ENCODE data around the gene PNPT1.

DNA sequence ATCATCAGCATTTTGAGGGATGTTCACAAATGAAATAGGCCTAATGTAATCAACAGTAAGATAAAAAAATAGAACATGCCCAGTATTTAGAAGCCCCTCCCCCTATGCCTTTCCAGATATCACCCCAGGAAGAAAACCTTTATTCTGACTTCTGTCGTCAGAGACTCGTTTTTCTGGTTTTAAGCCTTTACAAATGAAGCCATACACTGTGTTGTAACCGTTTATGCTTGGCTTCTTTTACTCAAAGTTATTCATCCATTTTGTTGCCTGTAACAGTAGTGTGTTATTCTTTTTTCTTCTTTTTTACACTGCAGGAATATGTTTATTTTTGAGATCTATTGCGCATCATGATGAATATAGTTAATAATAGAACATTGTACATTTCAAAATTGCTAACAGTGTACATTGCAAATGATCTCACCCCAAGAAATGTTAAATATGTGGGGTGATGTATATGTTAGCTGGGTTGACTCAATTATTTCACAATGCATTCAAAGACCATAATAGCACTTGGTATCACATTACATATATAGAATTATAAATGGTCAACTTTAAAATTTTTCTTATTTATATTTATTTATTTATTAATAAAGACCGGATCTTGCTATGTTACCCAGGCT lies 28.1 kb upstream of the PNPT1 start:
- TF ChIP-seq POLR2A (IDR thresholded peaks at IDR 0.05; ENCODE audit: low read depth, low read length) (no peak), FOS (IDR thresholded peaks at IDR 0.05; ENCODE audit: low read depth, low read length) (no peak), BHLHE40 (IDR thresholded peaks at IDR 0.05; ENCODE audit: low read depth, low read length) (no peak)
- TF ChIP-seq, protein P1, sequence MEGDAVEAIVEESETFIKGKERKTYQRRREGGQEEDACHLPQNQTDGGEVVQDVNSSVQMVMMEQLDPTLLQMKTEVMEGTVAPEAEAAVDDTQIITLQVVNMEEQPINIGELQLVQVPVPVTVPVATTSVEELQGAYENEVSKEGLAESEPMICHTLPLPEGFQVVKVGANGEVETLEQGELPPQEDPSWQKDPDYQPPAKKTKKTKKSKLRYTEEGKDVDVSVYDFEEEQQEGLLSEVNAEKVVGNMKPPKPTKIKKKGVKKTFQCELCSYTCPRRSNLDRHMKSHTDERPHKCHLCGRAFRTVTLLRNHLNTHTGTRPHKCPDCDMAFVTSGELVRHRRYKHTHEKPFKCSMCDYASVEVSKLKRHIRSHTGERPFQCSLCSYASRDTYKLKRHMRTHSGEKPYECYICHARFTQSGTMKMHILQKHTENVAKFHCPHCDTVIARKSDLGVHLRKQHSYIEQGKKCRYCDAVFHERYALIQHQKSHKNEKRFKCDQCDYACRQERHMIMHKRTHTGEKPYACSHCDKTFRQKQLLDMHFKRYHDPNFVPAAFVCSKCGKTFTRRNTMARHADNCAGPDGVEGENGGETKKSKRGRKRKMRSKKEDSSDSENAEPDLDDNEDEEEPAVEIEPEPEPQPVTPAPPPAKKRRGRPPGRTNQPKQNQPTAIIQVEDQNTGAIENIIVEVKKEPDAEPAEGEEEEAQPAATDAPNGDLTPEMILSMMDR (conservative IDR thresholded peaks at IDR 0.05; ENCODE audit: low read depth, low read length), result no peak
- TF ChIP-seq, protein P2, sequence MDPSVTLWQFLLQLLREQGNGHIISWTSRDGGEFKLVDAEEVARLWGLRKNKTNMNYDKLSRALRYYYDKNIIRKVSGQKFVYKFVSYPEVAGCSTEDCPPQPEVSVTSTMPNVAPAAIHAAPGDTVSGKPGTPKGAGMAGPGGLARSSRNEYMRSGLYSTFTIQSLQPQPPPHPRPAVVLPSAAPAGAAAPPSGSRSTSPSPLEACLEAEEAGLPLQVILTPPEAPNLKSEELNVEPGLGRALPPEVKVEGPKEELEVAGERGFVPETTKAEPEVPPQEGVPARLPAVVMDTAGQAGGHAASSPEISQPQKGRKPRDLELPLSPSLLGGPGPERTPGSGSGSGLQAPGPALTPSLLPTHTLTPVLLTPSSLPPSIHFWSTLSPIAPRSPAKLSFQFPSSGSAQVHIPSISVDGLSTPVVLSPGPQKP (IDR thresholded peaks at IDR 0.05; ENCODE audit: borderline replicate concordance, low read depth, low read length), result no peak

All from IMR-90 (cell line).